K562 (cell line): Measurements from ENCODE around the gene PI4K2B. TPM values are rescaled to one million over a fixed set of nuclear protein-coding genes. Genes with fewer than 3 reads are reported as not detected.
"Not testable (repeated sequence)": the region's sequence is repeated elsewhere in the genome, so short reads cannot be mapped to it uniquely, and the experiment has no call there.

Experiments
- ATAC-seq: fragments of 200-7000 bp; cut with Tn5 transposase; 3 replicates; pipeline ENCODE4 v1.9.1; 2020; ENCODE audit warnings: moderate library complexity
- BruUV-seq: library from RNA; stranded (reverse); fragments of 400-500 nt; replicated peaks from 2 replicates; lab custom pipeline; 2021; lab: Mats Ljungman, UMichigan
- CTCF ChIA-PET: fragments of 300-600 bp; formaldehyde crosslinking; extraction: SDS; loops from one replicate; lab custom pipeline; 2021; ENCODE audit warnings: low intra/inter-chr PET ratio; lab: Yijun Ruan, JAX
- POLR2A ChIA-PET: fragments of 300-600, 350-650 bp; sonication (Branson Sonifier 250); formaldehyde crosslinking; extraction: SDS; loops from one replicate; lab custom pipeline; 2021; ENCODE audit warnings: antibody characterized with exemption, inconsistent platforms; lab: Yijun Ruan, JAX
- DNase-seq, 4 experiments: peaks; one replicate each; pipeline versions ENCODE4 v3.0.0 to v3.0.0-alpha.2; 2011 to 2018; ENCODE audit warnings: low spot score in 3 of 4, mixed read lengths in 3 of 4; ENCODE audit errors: extremely low read depth in 1 of 4
- FAIRE-seq: peaks from 2 replicates; lab custom pipeline; 2011; peaks lifted over from hg19 to GRCh38; lab: Jason Lieb, UNC
- H2AFZ ChIP-seq: 2 replicates; pipeline ENCODE4 v1.6.0; 2011; ENCODE audit warnings: low read depth, low read length, control low read depth, inconsistent platforms
- H3K27ac ChIP-seq: fragments of 200-600 bp; 3 replicates; pipeline ENCODE4 v1.8.0; 2011; ENCODE audit warnings: low read depth, mild to moderate bottlenecking, control low read depth, inconsistent platforms, low read length, moderate library complexity, mixed read lengths; ENCODE audit errors: extremely low read depth
- H3K27me3 ChIP-seq, 2 experiments: fragments of 300-600 bp in 1 of 2; 2 replicates in 1 of 2; 3 replicates in 1 of 2; pipeline versions ENCODE4 v1.6.0 to v1.8.0; 2011; ENCODE audit warnings: inconsistent platforms in 2 of 2, low read length in 2 of 2, mild to moderate bottlenecking in 1 of 2, mixed read lengths in 1 of 2, moderate library complexity in 1 of 2; ENCODE audit not compliant: control insufficient read depth in 2 of 2, insufficient read depth in 2 of 2
- H3K36me3 ChIP-seq: fragments of 300-600 bp; 3 replicates; pipeline ENCODE4 v1.8.0; 2011; ENCODE audit warnings: mild to moderate bottlenecking, low read length, inconsistent platforms; ENCODE audit not compliant: control insufficient read depth, insufficient read depth
- H3K4me1 ChIP-seq, 2 experiments: fragments of 200-600 bp in 1 of 2; replicated peaks in 1 of 2; 2 replicates in 1 of 2; 3 replicates in 1 of 2; pipeline versions ENCODE4 v1.5.1 to v1.8.0; 2011; ENCODE audit warnings: inconsistent platforms in 2 of 2, low read length in 2 of 2, mild to moderate bottlenecking in 1 of 2, mixed read lengths in 1 of 2, moderate library complexity in 1 of 2; ENCODE audit not compliant: control insufficient read depth in 2 of 2, insufficient read depth in 2 of 2
- H3K4me2 ChIP-seq: 2 replicates; pipeline ENCODE4 v1.6.1; 2011; ENCODE audit warnings: low read length, control low read depth, inconsistent platforms, mixed read lengths; ENCODE audit not compliant: insufficient read depth
- H3K4me3 ChIP-seq: fragments of 200-600 bp; sonication (generic), shearing (Covaris generic); 2 replicates; pipeline ENCODE4 v1.5.1; 2016; ENCODE audit warnings: control low read depth, inconsistent platforms
- H3K79me2 ChIP-seq: fragments of 200-600 bp; 3 replicates; pipeline ENCODE4 v1.8.0; 2011; ENCODE audit warnings: low read length, inconsistent platforms; ENCODE audit not compliant: control insufficient read depth, insufficient read depth
- H3K9ac ChIP-seq, 2 experiments: 2 replicates each; pipeline versions ENCODE4 v1.6.0 to v1.6.1; 2011; ENCODE audit warnings: low read depth in 2 of 2, low read length in 2 of 2, control low read depth in 1 of 2, inconsistent platforms in 1 of 2, mild to moderate bottlenecking in 1 of 2, mixed read lengths in 1 of 2; ENCODE audit not compliant: insufficient read depth in 1 of 2
- H3K9me1 ChIP-seq: one replicate; pipeline ENCODE4 v1.6.0; 2011; ENCODE audit warnings: inconsistent platforms, mild to moderate bottlenecking, low read length, moderate library complexity; ENCODE audit not compliant: control insufficient read depth, insufficient read depth
- H3K9me3 ChIP-seq: replicated peaks from 2 replicates; pipeline ENCODE4 v1.5.1; 2011; ENCODE audit warnings: low read depth, low read length, inconsistent platforms; ENCODE audit not compliant: control insufficient read depth, insufficient read depth
- H4K20me1 ChIP-seq: replicated peaks from 2 replicates; pipeline ENCODE4 v1.6.1; 2011; ENCODE audit warnings: low read length, inconsistent platforms, mixed read lengths; ENCODE audit not compliant: control insufficient read depth, insufficient read depth
- ILF3 ChIP-seq: fragments of 450-650 bp; IDR thresholded peaks from 2 replicates; pipeline ENCODE4 v1.6.1; 2018; ENCODE audit warnings: antibody characterized with exemption, mild to moderate bottlenecking, moderate library complexity, borderline replicate concordance
- MCM7 ChIP-seq, 2 experiments: fragments of 450-650 bp; IDR thresholded peaks; 2 replicates each; pipeline ENCODE4 v1.6.1; 2016 to 2018
- NR1H2 ChIP-seq: sonication (generic); formaldehyde crosslinking; IDR thresholded peaks from 2 replicates; pipeline ENCODE4 v1.4.0; 2020; ENCODE audit warnings: mild to moderate bottlenecking, missing genetic modification reagents
- RBM15 ChIP-seq: fragments of 200-400 bp; formaldehyde crosslinking; IDR thresholded peaks from 2 replicates; pipeline ENCODE4 v1.6.1; 2018; ENCODE audit warnings: mild to moderate bottlenecking, low read length, moderate library complexity; ENCODE audit not compliant: insufficient read depth
- REST ChIP-seq, 2 experiments: fragments of 450-650 bp; formaldehyde crosslinking in 1 of 2; IDR thresholded peaks; 2 replicates each; pipeline versions ENCODE4 v1.4.0 to v1.6.1; 2014 to 2020; ENCODE audit warnings: mild to moderate bottlenecking in 2 of 2, borderline replicate concordance in 1 of 2, low read depth in 1 of 2
- XRCC3 ChIP-seq: fragments of 450-650 bp; IDR thresholded peaks from 2 replicates; pipeline ENCODE4 v1.6.1; 2017; ENCODE audit warnings: mild to moderate bottlenecking, moderate library complexity
- ZNF445 ChIP-seq: fragments of 250-450 bp; sonication (Bioruptor Pico); IDR thresholded peaks from 2 replicates; pipeline ENCODE4 v1.4.0; 2020; ENCODE audit warnings: low read depth, mild to moderate bottlenecking, moderate library complexity
- WGBS: fragments of 100-300 bp; shearing (Covaris generic); methylation state at CpG from one replicate; pipeline ENCODE4 v1.1.6; 2016; ENCODE audit warnings: low coverage, mixed read lengths; ENCODE audit not compliant: insufficient coverage; ENCODE audit errors: missing lambda C conversion rate; 5-methylcytosine and 5-hydroxymethylcytosine counted together
- in situ Hi-C: fragments of 300-500 bp; cut with MboI; formaldehyde crosslinking; loops from 4 replicates; pipeline ENCODE4 v1.15.0; 2018; ENCODE audit warnings: inconsistent platforms, mixed read lengths
- intact Hi-C: fragments of 100-400 bp; cut with micrococcal nuclease; formaldehyde crosslinking; loops from 2 replicates; pipeline ENCODE4 v1.14.2; 2022
- polyA plus RNA-seq, 8 experiments: library from polyadenylated mRNA; depleted of rRNA in 4 of 8; stranded (reverse) in 5 of 8; unstranded in 3 of 8; fragments of >200 nt; fragmentation: Nextera tagmentation in 2 of 8; fragmentation: Illumina TruSeq in 1 of 8; extraction: Ambion mirVana in 2 of 8; extraction: Trizol in 1 of 8; gene quantifications; 2 replicates each; pipeline versions ENCODE4 v1.2.1 to v1.2.3, GENCODE V29; 2011 to 2014; ENCODE audit warnings: inconsistent platforms in 1 of 8, missing spikeins in 1 of 8
- total RNA-seq, 7 experiments: library from RNA; depleted of rRNA in 6 of 7; stranded (reverse); fragments of >200 nt in 6 of 7; fragmentation: Illumina TruSeq in 2 of 7; extraction: Trizol in 2 of 7; gene quantifications; 2 replicates each; pipeline versions ENCODE4 v1.2.1 to v1.2.3, GENCODE V29; 2011 to 2021; ENCODE audit warnings: low replicate concordance in 1 of 7

Gene PI4K2B
- total and polyA plus RNA-seq, 9 of the 15 experiments (the other 6 are each of a cell fraction or from before 2014, with no cell fraction given), result 4.5 to 21.4 (median 16.5) TPM

GRCh38 chr4:25214750-25215149 lies 19.1 kb upstream of the PI4K2B start:
- intact Hi-C loops, H3K9me1 ChIP-seq, CTCF ChIA-PET, DNase-seq, H3K27me3 ChIP-seq, ATAC-seq, H3K9me3 ChIP-seq, H3K27ac ChIP-seq, H3K36me3 ChIP-seq, H3K4me3 ChIP-seq, H3K4me1 ChIP-seq, in situ Hi-C loops, H4K20me1 ChIP-seq, H3K79me2 ChIP-seq, H3K9ac ChIP-seq, H2AFZ ChIP-seq, BruUV-seq, FAIRE-seq, H3K4me2 ChIP-seq: not testable (repeated sequence)
- POLR2A ChIA-PET, result interaction anchor here (1.5 to 1.6 kb wide), 2 partner anchors 19 to 55 kb away, joined by 4 to 5 read pairs; partner anchors contain the start of genes PI4K2B and SEPSECS
- WGBS, result 0% methylated on average over 1 of the region's 1 CpG

GRCh38 chr4:25215511-25215910 lies 18.3 kb upstream of the PI4K2B start:
- no peak for FAIRE-seq
- Histone ChIP-seq H3K79me2 (no peaks in the 10 kb centered on the region), H3K4me1 (no peaks in the 10 kb centered on the region), H3K4me2 (no peak overlapping the region), H4K20me1 (no peaks in the 10 kb centered on the region), H3K9ac (no peak overlapping the region), H3K4me3 (no peak overlapping the region), H2AFZ (no peak overlapping the region), H3K27ac (no peak overlapping the region), H3K27me3 (no peaks in the 10 kb centered on the region), H3K9me1 (no peaks in the 10 kb centered on the region), H3K36me3 (no peaks in the 10 kb centered on the region), H3K9me3 (no peaks in the 10 kb centered on the region; the same call in 1 of the 2 replicates)
- CTCF ChIA-PET, result no interaction called here
- ATAC-seq, result no peak
- WGBS, result 22% methylated on average over 1 of the region's 1 CpG
- POLR2A ChIA-PET, result interaction anchor here (1.5 kb wide), 1 partner anchor 56 kb away, joined by 4 read pairs; the partner anchor contains the start of gene SEPSECS
- intact Hi-C loops (no loop called here), in situ Hi-C loops (no loop called here)
- BruUV-seq, result no TSS peak
- no peak for DNase-seq
- TF ChIP-seq REST (IDR thresholded peaks at IDR 0.05; ENCODE audit: borderline replicate concordance) (no peak), REST (CRISPR knock-in tag; IDR thresholded peaks at IDR 0.05; ENCODE audit: low read depth) (no peak), ILF3 (no peak), MCM7 (IDR thresholded peaks at IDR 0.05) (no peak), NR1H2 (CRISPR knock-in tag) (no peak), ZNF445 (CRISPR knock-in tag) (no peak), RBM15 (no peak), XRCC3 (no peak)
